OCI-LY1 (cell line): ENCODE data around the gene SH3TC2.
A peak's percentile ranks its signal among the peaks of the same experiment; 100 is the strongest.

Experiments
- CTCF ChIP-seq: fragments of 200-600 bp; sonication (generic), shearing (Covaris generic); IDR thresholded peaks from 2 replicates; pipeline ENCODE4 v1.5.1; 2017; ENCODE audit warnings: mild to moderate bottlenecking, antibody characterized with exemption, low read length, moderate library complexity, mixed read lengths
- EZH2 ChIP-seq: fragments of 200-600 bp; sonication (generic), shearing (Covaris generic); IDR thresholded peaks from 2 replicates; pipeline ENCODE4 v1.8.0; 2017; ENCODE audit warnings: borderline replicate concordance, mixed run types, mild to moderate bottlenecking, antibody characterized with exemption, low read length, moderate library complexity, mixed read lengths

GRCh38 chr5:148957591-148958202, 105.2 kb downstream of the SH3TC2 start:
- peak; percentile 90 for TF ChIP-seq CTCF
- TF ChIP-seq EZH2 = no peak
